ENCODE measurements around the gene TRIM33. TPM values are rescaled to one million over a fixed set of nuclear protein-coding genes. Genes with fewer than 3 reads are reported as not detected.

Gene TRIM33
- total and polyA plus RNA-seq, 2 of the 13 experiments (the other 11 are each of a cell fraction or from before 2014, with no cell fraction given), result 35.5 to 42.2 TPM

DNA sequence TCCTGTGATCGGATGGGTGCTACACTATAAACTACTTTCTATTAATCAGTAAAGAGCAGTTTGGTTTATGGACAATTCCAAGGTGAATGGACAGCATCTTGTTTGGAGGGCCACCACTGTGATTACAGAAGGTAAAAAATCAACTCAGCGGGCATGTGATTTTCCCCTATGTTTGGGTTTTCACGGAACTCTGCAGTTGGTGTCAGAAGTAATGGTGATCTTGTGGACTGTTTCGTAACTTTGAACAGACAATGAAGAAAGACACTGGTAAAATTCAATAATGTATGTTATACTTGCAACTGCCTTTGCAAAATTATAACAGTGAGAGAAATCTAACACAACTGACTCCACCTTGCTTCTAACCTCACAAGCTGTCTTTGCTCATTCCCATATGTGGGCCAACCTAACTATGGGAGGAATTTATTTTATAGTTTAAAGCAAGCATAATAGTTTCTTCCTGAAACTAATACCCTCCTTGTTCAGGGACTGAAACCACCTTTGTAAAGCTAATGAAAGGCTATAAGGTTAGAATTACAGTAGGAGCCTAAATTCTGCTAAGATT is 53.2 kb downstream of the TRIM33 start (continued):
- peak; percentile 68; the same call in 1 of the 2 replicates for TF ChIP-seq ZBED4 (CRISPR knock-in tag; IDR thresholded peaks at IDR 0.05; ENCODE audit: borderline replicate concordance)
- no peak for TF ChIP-seq SAFB2 (CRISPR knock-in tag; IDR thresholded peaks at IDR 0.05; ENCODE audit: borderline replicate concordance, low read depth)
- TF ChIP-seq TBP (CRISPR knock-in tag; IDR thresholded peaks at IDR 0.05), result no peak
- no peak for TF ChIP-seq ZNF629 (CRISPR knock-in tag; conservative IDR thresholded peaks at IDR 0.05)
- no peak for TF ChIP-seq ARNT (IDR thresholded peaks at IDR 0.05)
- no peak for TF ChIP-seq ATF7 (IDR thresholded peaks at IDR 0.05)
- TF ChIP-seq ATF7 (CRISPR knock-in tag; IDR thresholded peaks at IDR 0.05), result no peak
- no peak for TF ChIP-seq SNAPC5 (CRISPR knock-in tag; IDR thresholded peaks at IDR 0.05; ENCODE audit: borderline replicate concordance)
- no peak for TF ChIP-seq ZNF570 (CRISPR knock-in tag; IDR thresholded peaks at IDR 0.05; ENCODE audit: borderline replicate concordance)
- TF ChIP-seq ASH2L (IDR thresholded peaks at IDR 0.05; ENCODE audit: insufficient read length, low read depth, low read length), result no peak
- TF ChIP-seq CEBPB (IDR thresholded peaks at IDR 0.05; ENCODE audit: borderline replicate concordance, low read depth, low read length), result peak; percentile 85
- TF ChIP-seq, protein P1, sequence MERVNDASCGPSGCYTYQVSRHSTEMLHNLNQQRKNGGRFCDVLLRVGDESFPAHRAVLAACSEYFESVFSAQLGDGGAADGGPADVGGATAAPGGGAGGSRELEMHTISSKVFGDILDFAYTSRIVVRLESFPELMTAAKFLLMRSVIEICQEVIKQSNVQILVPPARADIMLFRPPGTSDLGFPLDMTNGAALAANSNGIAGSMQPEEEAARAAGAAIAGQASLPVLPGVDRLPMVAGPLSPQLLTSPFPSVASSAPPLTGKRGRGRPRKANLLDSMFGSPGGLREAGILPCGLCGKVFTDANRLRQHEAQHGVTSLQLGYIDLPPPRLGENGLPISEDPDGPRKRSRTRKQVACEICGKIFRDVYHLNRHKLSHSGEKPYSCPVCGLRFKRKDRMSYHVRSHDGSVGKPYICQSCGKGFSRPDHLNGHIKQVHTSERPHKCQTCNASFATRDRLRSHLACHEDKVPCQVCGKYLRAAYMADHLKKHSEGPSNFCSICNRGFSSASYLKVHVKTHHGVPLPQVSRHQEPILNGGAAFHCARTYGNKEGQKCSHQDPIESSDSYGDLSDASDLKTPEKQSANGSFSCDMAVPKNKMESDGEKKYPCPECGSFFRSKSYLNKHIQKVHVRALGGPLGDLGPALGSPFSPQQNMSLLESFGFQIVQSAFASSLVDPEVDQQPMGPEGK (CRISPR knock-in tag; IDR thresholded peaks at IDR 0.05), result 0 out of 2 replicates have a peak, but pooled peaks have one; percentile 16
- TF ChIP-seq ZEB1 (IDR thresholded peaks at IDR 0.05; ENCODE audit: insufficient replicate concordance, low read depth), result peak; percentile 26
- TF ChIP-seq HMGXB3 (CRISPR knock-in tag; IDR thresholded peaks at IDR 0.05; ENCODE audit: borderline replicate concordance), result no peak
- TF ChIP-seq HNF4G (IDR thresholded peaks at IDR 0.05; ENCODE audit: borderline replicate concordance, low read depth, low read length), result no peak
- no peak for TF ChIP-seq HNF4G (CRISPR knock-in tag; IDR thresholded peaks at IDR 0.05; ENCODE audit: borderline replicate concordance, low read depth)
- no peak for TF ChIP-seq ZNF710 (CRISPR knock-in tag; IDR thresholded peaks at IDR 0.05; ENCODE audit: borderline replicate concordance)
